Activated CD4-positive, CD25-positive, alpha-beta regulatory T cell treated with anti-CD3 and anti-CD28 coated beads, Interleukin-2, amount 50 U/mL, for 72 hours (primary cell): ENCODE data around the gene PHAX.
"Not testable (repeated sequence)": the region's sequence is repeated elsewhere in the genome, so short reads cannot be mapped to it uniquely, and the experiment has no call there.

ENCODE experiments used
- DNase-seq: peaks from one replicate; pipeline ENCODE4 v3.0.0; 2021

PHAX gene

DNA sequence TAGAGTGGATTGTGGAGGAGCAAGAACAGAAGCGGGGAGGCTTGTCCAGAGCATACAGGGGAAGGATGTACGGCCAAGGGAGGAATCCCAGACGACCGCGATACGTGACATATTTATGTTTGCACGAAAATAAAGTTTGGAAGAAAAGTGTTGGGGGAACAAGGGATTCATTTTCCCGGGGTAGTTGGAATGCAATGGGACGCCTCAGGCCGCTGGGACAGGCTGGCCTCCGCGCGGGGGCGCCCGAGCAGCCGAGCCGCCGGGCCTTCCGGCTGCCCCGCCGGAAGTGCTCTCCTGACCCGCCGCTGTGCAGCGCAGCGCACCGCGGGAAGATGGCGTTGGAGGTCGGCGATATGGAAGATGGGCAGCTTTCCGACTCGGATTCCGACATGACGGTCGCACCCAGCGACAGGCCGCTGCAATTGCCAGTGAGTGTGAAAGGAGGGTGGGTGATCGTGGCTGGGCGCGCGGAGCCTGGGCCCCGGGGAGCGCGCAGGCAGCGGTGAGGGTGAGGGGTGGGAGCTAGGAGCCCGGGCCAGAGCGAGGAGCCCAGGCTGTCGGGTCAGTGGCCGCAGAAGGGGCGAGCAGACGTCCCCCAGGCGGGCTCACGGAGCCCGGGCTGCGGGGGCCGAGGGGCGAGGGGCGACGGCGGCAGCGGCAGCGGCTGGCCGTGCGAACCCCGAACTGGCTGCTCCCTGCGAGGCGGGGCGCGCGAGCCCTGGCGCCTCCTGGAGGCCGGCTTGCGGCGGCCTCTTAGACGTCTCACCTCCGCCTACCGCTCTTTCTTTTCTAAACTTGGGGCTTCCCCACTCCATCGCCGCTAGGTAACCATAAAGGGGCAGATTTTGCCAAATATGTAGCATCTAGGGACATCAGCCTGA is at the start of gene PHAX:
Gene PHAX, plus strand, starts transcription at position 317 of the 881 bp plus-strand sequence. Its CDS starts 16 bp downstream, at position 333.
- peak; percentile 81 for DNase-seq

DNA sequence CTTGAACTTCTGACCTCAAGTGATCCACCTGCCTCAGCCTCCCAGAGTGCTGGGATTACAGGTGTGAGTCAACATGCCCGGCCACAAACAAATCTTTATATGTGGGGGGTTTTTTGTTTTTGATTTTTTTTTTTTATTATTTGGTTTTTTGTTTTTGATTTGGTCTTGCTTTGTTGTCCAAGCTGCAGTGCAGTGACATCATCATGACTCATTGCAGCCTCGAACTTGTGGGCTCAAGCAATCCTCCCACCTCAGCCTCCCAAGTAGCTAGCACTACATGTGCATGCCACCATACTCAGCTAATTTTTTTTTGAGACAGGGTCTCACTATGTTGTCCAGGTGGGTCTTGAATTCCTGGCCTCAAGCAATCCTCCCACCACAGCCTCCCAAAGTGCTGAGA is 48.1 kb upstream of the PHAX start:
- no peak for DNase-seq

DNA sequence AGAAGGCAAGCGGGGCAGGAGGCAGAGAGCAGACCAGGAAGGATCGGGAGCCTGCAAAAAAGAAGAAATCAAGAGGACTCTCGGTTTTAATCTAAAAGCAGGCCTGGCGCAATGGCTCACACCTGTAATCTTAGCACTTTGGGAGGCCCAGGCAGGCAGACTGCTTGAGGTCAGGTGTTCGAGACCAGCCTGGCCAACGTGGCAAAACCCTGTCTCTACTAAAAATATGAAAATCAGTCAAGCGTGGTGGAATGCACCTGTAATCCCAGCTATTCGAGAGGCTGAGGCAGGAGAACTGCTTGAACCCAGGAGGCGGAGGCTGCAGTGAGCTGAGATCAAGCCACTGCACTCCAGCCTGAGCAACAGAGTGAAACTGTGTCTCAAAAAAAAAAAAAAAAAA is 45.6 kb upstream of the PHAX start:
- DNase-seq, result not testable (repeated sequence)

DNA sequence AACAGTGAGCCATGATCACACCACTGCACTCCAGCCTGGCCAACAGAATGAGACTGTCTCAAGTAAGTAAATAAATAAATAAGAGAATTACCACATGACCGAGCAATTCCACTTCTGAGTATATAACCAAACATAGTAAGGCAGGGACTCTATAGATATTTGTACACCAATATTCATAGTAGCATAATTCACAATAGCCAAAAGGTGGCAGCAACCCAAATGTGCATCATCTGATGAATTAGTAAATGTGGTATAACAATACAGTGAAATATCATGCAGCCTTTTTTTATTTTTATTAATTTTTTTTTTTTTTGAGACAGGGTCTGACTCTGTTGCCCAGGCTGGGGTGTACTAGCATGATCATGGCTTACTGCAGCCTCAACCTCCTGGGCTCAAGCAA is 38.8 kb upstream of the PHAX start:
- DNase-seq, result no peak

DNA sequence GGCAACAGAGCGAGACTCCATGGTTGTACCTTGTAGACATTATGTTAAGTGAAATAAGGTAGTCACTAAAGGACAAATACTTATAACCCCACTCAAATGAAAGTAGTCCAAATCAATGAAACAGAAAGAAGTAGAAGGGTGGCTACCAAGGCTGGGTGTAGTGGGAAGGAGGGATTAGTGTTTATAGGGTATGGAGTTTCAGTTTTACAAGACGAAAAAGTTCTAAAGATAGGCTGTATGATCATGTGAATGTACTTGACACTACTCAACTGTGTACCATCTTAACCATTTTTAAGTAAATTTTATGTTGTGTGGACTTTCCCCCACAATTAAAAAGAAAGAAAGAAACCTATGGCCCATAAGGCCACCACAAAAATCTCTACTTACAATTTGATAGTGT is 37.9 kb upstream of the PHAX start:
- no peak for DNase-seq

- DNase-seq, result no peak
These were observed 32.5 kb upstream of the PHAX start for GRCh38 chr5:126568206-126568755.

GRCh38 chr5:126575644-126576043 is 25.1 kb upstream of the PHAX start:
- DNase-seq, result no peak

GRCh38 chr5:126576974-126577373 is 23.8 kb upstream of the PHAX start:
- no peak for DNase-seq

- no peak for DNase-seq
These were observed 23.3 kb upstream of the PHAX start for GRCh38 chr5:126577415-126577814.

- no peak for DNase-seq
These were observed 21.0 kb upstream of the PHAX start for GRCh38 chr5:126579716-126580115.

DNA sequence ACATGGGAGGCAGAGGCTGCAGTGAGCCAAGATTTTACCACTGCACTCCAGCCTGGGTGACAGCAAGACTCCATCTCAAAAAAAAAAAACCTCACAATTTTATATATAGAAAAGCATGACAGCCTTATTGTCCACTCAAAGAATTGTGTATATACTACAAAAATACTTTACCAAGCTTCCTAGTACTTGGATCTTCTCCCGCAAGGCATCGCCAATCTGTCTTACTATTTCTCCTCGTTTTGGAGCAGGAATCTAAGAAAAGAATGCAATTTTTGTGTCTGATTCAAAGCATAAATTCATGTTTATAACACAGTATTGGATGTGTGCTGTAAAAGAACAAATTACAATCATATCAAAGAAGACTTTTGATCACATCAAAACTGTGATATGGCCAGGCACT is 17.0 kb upstream of the PHAX start:
- no peak for DNase-seq

DNA sequence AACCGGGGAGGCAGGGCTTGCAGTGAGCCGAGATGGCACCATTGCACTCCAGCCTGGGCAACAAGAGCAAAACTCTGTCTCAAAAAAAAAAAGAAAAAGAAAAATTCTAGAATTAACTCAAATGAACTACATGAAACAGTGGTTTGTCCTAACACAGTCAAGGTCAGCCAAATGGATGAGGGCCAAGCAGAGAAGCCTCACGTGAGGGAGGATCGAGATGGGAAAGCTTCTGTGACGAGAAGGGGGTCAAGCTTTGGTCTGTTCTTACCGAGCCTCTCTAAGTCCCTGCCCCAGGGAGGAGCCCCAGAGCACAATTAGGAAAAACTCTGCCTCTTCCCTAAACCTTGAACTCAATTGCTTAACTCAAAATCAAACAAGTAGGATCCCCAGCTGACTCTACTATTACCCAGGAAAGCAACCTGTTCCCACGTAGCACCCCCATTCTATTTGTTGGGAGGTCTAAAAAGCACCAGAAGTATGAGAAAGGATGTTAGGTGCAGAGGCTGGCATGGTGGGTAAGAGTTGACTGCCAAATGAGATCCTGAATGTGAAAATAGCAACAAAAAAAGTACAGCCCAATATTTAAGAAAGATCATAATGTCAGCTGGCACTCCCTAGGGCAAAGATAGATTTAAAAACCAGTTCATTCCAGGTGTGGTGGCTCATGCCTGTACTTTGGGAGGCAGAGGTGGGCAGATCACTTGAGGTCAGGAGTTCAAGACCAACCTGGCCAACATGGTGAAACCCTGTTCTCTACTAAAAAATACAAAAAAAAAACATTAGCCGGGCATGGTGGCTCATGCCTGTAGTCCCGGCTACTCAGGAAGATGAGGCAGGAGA is 13.0 kb upstream of the PHAX start:
- DNase-seq, result no peak

DNA sequence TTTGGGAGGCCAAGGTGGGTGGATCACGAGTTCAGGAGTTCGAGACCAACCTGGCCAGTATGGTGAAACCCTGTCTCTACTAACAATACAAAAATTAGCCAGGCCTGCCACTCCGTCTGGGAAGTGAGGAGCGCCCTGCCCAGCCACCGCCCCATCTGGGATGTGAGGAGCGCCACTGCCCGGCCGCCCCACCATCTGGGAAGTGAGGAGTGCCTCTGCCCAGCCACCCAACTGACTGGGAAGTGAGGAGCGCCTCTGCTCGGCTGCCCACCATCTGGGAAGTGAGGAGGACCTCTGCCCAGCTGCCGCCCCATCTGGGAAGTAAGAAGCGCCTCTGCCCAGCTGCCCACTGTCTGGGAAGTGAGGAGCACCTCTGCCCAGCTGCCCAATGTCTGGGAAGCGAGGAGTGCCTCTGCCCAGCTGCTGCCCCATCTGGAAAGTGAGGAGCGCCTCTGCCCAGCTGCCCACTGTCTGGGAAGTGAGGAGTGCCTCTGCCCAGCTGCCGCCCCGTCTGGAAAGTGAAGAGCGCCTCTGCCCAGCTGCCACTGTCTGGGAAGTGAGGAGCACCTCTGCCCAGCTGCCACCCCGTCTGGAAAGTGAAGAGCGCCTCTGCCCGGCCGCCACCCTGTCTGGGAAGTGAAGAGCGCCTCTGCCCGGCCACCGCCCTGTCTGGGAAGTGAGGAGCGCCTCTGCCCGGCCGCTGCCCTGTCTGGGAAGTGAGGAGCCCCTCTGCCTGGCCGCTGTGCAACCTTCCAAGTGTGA is 11.0 kb upstream of the PHAX start:
- no peak for DNase-seq

GRCh38 chr5:126591549-126591948 is 9.2 kb upstream of the PHAX start:
- no peak for DNase-seq

- DNase-seq, result no peak
These were observed 5.8 kb upstream of the PHAX start, which contains the start of gene ALDH7A1 for GRCh38 chr5:126594748-126595485. Gene ALDH7A1 (minus strand): TSS chr5:126595219. CDS start chr5:126595198, 21 bp downstream.

GRCh38 chr5:126595486-126596083 is 5.2 kb upstream of the PHAX start:
- no peak for DNase-seq

- no peak for DNase-seq
These were observed 3.6 kb upstream of the PHAX start for GRCh38 chr5:126597156-126597555.

DNA sequence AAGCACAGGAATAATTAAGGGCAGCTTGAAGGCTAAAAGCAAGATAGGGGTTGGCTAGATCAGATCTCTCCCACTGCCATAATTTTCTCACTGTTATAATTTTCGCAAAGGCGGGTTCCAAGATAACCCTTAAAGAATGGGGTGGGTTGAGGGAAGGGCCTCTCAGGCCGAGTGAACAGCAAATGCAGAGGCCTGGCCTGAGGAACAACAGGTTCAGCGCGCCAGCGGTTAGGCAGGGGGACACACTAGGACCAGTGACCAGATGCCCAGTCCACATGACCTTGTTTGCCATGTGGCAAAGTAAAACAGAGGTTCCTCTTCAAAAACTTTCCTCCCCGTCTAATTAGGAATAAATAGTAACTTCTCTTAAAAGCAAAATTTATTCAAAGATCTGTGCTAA is 1.2 kb upstream of the PHAX start:
- DNase-seq, result no peak

DNA sequence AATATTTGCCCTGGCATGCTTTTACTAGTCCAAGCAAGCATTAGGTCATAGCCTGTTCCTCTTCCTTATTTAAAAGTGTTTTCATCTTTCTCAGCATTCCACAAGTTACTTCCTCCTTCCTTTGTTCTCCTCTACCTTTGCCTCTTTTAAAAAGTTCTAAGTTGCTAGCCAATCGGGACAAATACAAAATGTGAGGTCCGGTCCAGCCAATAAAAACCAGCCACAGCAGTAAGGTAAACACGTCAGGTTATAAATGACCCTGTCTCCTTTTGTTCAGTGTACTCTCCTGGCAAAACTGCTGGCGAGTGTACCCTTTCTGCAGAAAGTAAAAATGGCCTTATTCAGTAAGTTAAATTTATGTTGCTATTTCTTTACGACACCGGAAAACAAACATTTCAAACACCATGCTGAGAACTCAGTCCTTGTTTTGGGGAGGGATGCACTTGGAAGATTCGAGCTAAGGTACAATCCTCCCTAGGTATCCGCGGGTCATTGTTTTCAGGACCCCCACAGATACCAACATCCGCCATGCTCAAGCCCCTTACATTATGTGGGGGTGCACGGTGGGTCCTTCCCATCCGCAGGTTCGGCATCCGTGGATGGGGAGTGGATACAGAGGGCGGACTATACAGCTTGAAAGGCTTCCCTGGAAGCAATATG is 646 bp upstream of the PHAX start:
- DNase-seq, result not testable (repeated sequence)

DNA sequence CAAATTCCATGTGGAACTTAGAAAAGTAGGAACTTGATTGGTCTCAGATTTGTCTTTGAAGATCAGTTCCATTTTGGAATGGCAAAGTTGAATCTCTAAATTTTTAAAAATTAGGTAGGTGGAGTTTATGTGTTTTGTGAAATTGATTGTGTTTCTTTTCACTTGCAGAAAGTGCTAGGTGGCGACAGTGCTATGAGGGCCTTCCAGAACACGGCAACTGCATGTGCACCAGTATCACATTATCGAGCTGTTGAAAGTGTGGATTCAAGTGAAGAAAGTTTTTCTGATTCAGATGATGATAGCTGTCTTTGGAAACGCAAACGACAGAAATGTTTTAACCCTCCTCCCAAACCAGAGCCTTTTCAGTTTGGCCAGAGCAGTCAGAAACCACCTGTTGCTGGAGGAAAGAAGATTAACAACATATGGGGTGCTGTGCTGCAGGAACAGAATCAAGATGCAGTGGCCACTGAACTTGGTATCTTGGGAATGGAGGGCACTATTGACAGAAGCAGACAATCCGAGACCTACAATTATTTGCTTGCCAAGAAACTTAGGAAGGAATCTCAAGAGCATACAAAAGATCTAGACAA is 2.8 kb downstream of the PHAX start:
- DNase-seq, result no peak

DNA sequence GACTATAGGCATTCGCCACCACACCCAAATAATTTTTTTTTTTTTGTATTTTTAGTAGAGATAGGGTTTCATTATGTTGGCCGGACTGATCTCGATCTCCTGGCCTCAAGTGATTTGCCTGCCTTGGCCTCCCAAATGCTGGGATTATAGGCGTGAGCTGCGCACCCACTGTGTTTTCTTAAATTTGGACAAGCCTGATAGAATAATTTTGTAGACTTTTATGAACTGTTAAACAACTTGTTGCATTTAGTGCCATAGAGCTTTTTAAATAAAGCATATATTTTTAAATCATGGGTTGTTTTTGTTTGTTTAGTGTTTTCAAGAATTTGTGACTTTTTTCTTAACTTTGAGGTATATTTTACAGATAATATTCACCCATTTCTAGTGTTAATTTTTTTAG is 4.8 kb downstream of the PHAX start:
- no peak for DNase-seq
